K562 (cell line): ENCODE results near the gene NAA38.

Source experiments
- CEBPB ChIP-seq: fragments of 450-650 bp; IDR thresholded peaks from 2 replicates; pipeline ENCODE4 v1.6.1; 2016; ENCODE audit warnings: missing genetic modification characterization, missing compliant biosample characterization
- CTBP1 ChIP-seq: fragments of 450-650 bp; IDR thresholded peaks from 2 replicates; pipeline ENCODE4 v1.6.1; 2016; ENCODE audit warnings: borderline replicate concordance
- ETS1 ChIP-seq: conservative IDR thresholded peaks from 2 replicates; pipeline ENCODE4 v1.6.1; 2011; ENCODE audit warnings: low read depth, mild to moderate bottlenecking, low read length; ENCODE audit not compliant: control insufficient read depth
- POLR2AphosphoS5 ChIP-seq: IDR thresholded peaks from 2 replicates; pipeline ENCODE4 v1.6.1; 2011; ENCODE audit warnings: mild to moderate bottlenecking, low read depth, low read length, moderate library complexity; ENCODE audit not compliant: control insufficient read depth, insufficient read depth
- PRPF4 ChIP-seq: fragments of 200-400 bp; formaldehyde crosslinking; IDR thresholded peaks from one replicate; pipeline ENCODE4 v1.6.1; 2017; ENCODE audit warnings: low read length, low read depth, mild to moderate bottlenecking; ENCODE audit not compliant: insufficient read depth, poor library complexity, severe bottlenecking
- SMC3 ChIP-seq: conservative IDR thresholded peaks from 2 replicates; pipeline ENCODE4 v1.6.1; 2011; ENCODE audit warnings: low read depth, low read length, improper control_type of control experiment; ENCODE audit not compliant: insufficient read depth
- SNIP1 ChIP-seq: fragments of 450-650 bp; IDR thresholded peaks from 2 replicates; pipeline ENCODE4 v1.7.1; 2017; ENCODE audit warnings: low read depth, mild to moderate bottlenecking
- STAT5B ChIP-seq: fragments of 250-450 bp; sonication (Bioruptor Pico); IDR thresholded peaks from 2 replicates; pipeline ENCODE4 v1.8.0; 2021; ENCODE audit warnings: mild to moderate bottlenecking, inconsistent platforms
- TEAD2 ChIP-seq: fragments of 450-650 bp; IDR thresholded peaks from 2 replicates; pipeline ENCODE4 v1.6.1; 2016; ENCODE audit warnings: missing genetic modification characterization, control low read depth, missing compliant biosample characterization
- TOE1 ChIP-seq, 2 experiments: fragments of 450-650 bp in 1 of 2; sonication (generic) in 1 of 2; formaldehyde crosslinking in 1 of 2; IDR thresholded peaks; 2 replicates each; pipeline versions ENCODE4 v1.7.1 to v1.8.0; 2016 to 2022; ENCODE audit warnings: borderline replicate concordance in 2 of 2, mild to moderate bottlenecking in 2 of 2, antibody characterized with exemption in 1 of 2, inconsistent platforms in 1 of 2, low read depth in 1 of 2, missing genetic modification reagents in 1 of 2, moderate library complexity in 1 of 2
- ZNF561 ChIP-seq: fragments of 450-650 bp; formaldehyde crosslinking; conservative IDR thresholded peaks from 2 replicates; pipeline ENCODE4 v1.4.0; 2020; ENCODE audit warnings: mild to moderate bottlenecking, moderate library complexity
- TF ChIP-seq, protein P1 (sequence below), 3 experiments: IDR thresholded peaks in 2 of 3; conservative IDR thresholded peaks in 1 of 3; 2 replicates each; pipeline ENCODE4 v1.5.1; 2011 to 2012; ENCODE audit warnings: low read length in 3 of 3, mild to moderate bottlenecking in 3 of 3, control low read depth in 2 of 3, improper control_type of control experiment in 1 of 3, inconsistent platforms in 1 of 3, low read depth in 1 of 3, mixed read lengths in 1 of 3, moderate library complexity in 1 of 3; ENCODE audit not compliant: insufficient read depth in 2 of 3
- TF ChIP-seq, protein P2 (sequence below): fragments of 200-800 bp; sonication (Bioruptor generic); IDR thresholded peaks from 2 replicates; pipeline ENCODE4 v1.6.1; 2016; ENCODE audit warnings: missing genetic modification characterization, missing compliant biosample characterization
- TF ChIP-seq, protein P3 (sequence below): sonication (generic); formaldehyde crosslinking; IDR thresholded peaks from 2 replicates; pipeline ENCODE4 v1.9.0; 2022; ENCODE audit warnings: mild to moderate bottlenecking, missing genetic modification reagents

DNA sequence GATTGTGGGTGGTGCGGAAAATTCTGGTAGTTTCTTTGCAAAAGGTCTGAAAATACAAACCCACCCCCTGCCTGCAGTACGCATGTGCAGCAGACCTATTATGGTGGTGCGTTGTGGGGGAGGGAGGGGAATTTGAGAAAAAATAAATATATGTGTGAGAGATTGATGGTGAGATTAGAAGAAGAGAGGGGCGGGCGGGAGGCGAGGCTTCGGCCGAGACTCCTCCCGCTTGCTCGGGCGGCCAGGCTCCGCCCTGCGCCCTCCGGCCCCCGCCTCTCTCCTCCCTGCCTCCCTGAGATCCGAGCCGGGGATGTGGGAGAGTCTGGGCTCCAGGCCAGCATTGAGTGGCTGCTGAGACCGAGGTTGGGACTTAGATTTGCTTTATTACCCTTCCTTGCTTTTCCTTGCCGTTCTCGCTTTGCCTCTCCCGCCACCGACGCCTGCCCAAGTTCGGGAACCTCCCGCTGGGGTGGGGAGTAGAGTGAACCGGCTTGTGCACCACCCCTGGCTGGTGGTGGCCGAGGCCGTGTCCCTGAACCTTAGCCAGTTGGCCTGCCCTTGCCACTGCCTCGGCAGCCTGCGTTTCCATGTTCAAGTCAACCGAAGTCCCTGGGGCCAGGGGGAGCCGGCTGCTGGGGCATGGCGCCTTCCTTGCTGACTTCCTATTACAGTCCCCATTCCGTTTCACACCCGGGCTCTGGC, 30.3 kb upstream of the NAA38 start:
- TF ChIP-seq ZNF561 (CRISPR knock-in tag) (no peak), SMC3 (no peak), PRPF4 (no peak), CTBP1 (peak; percentile 24; the same call in 1 of the 2 replicates), ETS1 (no peak), TEAD2 (tag) (no peak), STAT5B (no peak), CEBPB (tag) (no peak), POLR2AphosphoS5 (no peak), SNIP1 (no peak), TOE1 (IDR thresholded peaks at IDR 0.05; ENCODE audit: borderline replicate concordance) (0 out of 2 replicates have a peak, but pooled peaks have one; percentile 25), TOE1 (CRISPR knock-in tag; IDR thresholded peaks at IDR 0.05; ENCODE audit: borderline replicate concordance, low read depth) (no peak)
- TF ChIP-seq, protein P1, sequence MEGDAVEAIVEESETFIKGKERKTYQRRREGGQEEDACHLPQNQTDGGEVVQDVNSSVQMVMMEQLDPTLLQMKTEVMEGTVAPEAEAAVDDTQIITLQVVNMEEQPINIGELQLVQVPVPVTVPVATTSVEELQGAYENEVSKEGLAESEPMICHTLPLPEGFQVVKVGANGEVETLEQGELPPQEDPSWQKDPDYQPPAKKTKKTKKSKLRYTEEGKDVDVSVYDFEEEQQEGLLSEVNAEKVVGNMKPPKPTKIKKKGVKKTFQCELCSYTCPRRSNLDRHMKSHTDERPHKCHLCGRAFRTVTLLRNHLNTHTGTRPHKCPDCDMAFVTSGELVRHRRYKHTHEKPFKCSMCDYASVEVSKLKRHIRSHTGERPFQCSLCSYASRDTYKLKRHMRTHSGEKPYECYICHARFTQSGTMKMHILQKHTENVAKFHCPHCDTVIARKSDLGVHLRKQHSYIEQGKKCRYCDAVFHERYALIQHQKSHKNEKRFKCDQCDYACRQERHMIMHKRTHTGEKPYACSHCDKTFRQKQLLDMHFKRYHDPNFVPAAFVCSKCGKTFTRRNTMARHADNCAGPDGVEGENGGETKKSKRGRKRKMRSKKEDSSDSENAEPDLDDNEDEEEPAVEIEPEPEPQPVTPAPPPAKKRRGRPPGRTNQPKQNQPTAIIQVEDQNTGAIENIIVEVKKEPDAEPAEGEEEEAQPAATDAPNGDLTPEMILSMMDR (IDR thresholded peaks at IDR 0.05 in 2 of 3, conservative IDR thresholded peaks at IDR 0.05 in 1 of 3; ENCODE audit: insufficient read depth in 2 of 3, low read depth in 1 of 3, low read length in 3 of 3): no peak
- TF ChIP-seq, protein P2, sequence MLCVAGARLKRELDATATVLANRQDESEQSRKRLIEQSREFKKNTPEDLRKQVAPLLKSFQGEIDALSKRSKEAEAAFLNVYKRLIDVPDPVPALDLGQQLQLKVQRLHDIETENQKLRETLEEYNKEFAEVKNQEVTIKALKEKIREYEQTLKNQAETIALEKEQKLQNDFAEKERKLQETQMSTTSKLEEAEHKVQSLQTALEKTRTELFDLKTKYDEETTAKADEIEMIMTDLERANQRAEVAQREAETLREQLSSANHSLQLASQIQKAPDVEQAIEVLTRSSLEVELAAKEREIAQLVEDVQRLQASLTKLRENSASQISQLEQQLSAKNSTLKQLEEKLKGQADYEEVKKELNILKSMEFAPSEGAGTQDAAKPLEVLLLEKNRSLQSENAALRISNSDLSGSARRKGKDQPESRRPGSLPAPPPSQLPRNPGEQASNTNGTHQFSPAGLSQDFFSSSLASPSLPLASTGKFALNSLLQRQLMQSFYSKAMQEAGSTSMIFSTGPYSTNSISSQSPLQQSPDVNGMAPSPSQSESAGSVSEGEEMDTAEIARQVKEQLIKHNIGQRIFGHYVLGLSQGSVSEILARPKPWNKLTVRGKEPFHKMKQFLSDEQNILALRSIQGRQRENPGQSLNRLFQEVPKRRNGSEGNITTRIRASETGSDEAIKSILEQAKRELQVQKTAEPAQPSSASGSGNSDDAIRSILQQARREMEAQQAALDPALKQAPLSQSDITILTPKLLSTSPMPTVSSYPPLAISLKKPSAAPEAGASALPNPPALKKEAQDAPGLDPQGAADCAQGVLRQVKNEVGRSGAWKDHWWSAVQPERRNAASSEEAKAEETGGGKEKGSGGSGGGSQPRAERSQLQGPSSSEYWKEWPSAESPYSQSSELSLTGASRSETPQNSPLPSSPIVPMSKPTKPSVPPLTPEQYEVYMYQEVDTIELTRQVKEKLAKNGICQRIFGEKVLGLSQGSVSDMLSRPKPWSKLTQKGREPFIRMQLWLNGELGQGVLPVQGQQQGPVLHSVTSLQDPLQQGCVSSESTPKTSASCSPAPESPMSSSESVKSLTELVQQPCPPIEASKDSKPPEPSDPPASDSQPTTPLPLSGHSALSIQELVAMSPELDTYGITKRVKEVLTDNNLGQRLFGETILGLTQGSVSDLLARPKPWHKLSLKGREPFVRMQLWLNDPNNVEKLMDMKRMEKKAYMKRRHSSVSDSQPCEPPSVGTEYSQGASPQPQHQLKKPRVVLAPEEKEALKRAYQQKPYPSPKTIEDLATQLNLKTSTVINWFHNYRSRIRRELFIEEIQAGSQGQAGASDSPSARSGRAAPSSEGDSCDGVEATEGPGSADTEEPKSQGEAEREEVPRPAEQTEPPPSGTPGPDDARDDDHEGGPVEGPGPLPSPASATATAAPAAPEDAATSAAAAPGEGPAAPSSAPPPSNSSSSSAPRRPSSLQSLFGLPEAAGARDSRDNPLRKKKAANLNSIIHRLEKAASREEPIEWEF (CRISPR knock-in tag): no peak
- TF ChIP-seq, protein P3, sequence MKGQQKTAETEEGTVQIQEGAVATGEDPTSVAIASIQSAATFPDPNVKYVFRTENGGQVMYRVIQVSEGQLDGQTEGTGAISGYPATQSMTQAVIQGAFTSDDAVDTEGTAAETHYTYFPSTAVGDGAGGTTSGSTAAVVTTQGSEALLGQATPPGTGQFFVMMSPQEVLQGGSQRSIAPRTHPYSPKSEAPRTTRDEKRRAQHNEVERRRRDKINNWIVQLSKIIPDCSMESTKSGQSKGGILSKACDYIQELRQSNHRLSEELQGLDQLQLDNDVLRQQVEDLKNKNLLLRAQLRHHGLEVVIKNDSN (CRISPR knock-in tag): no peak
